ENCODE measurements around the gene FHIP2A.

Gene FHIP2A

GRCh38 chr10:114824391-114824790 lies 2.8 kb downstream of the FHIP2A start:
- DNase-seq (ENCODE audit: extremely low read depth, insufficient read length): no peak
- Histone ChIP-seq H3K27me3 (replicated peaks; ENCODE audit: control insufficient read depth, insufficient read depth, low read length) (no peaks in the 10 kb centered on the region), H3K4me3 (replicated peaks; ENCODE audit: low read depth, low read length) (no peak overlapping the region; the same call in 1 of the 2 replicates), H3K36me3 (ENCODE audit: control insufficient read depth, insufficient read depth, low read length) (no peaks in the 10 kb centered on the region)
- TF ChIP-seq CTCF (IDR thresholded peaks at IDR 0.05; ENCODE audit: insufficient read depth, low read length, poor library complexity, severe bottlenecking): no peak

GRCh38 chr10:114825513-114826253 lies 4.1 kb downstream of the FHIP2A start:
- no peak for TF ChIP-seq CTCF (IDR thresholded peaks at IDR 0.05; ENCODE audit: insufficient read depth, low read length, poor library complexity, severe bottlenecking)
- Histone ChIP-seq H3K27me3 (replicated peaks; ENCODE audit: control insufficient read depth, insufficient read depth, low read length) (no peaks in the 10 kb centered on the region), H3K4me3 (replicated peaks; ENCODE audit: low read depth, low read length) (peak overlapping the region; percentile 40), H3K36me3 (ENCODE audit: control insufficient read depth, insufficient read depth, low read length) (no peaks in the 10 kb centered on the region)
- peak; percentile 52 for DNase-seq (ENCODE audit: extremely low read depth, insufficient read length)

GRCh38 chr10:114829160-114829909 lies 7.8 kb downstream of the FHIP2A start:
- DNase-seq (ENCODE audit: extremely low read depth, insufficient read length): no peak
- Histone ChIP-seq H3K27me3 (replicated peaks; ENCODE audit: control insufficient read depth, insufficient read depth, low read length) (no peaks in the 10 kb centered on the region), H3K4me3 (replicated peaks; ENCODE audit: low read depth, low read length) (no peak overlapping the region), H3K36me3 (ENCODE audit: control insufficient read depth, insufficient read depth, low read length) (no peaks in the 10 kb centered on the region; the same call in 1 of the 2 replicates)
- TF ChIP-seq CTCF (IDR thresholded peaks at IDR 0.05; ENCODE audit: insufficient read depth, low read length, poor library complexity, severe bottlenecking): no peak

GRCh38 chr10:114831186-114831867 lies 9.7 kb downstream of the FHIP2A start:
- no peak for TF ChIP-seq CTCF (IDR thresholded peaks at IDR 0.05; ENCODE audit: insufficient read depth, low read length, poor library complexity, severe bottlenecking)
- Histone ChIP-seq H3K27me3 (replicated peaks; ENCODE audit: control insufficient read depth, insufficient read depth, low read length) (no peaks in the 10 kb centered on the region), H3K36me3 (ENCODE audit: control insufficient read depth, insufficient read depth, low read length) (no peaks in the 10 kb centered on the region; the same call in none of the 2 replicates), H3K4me3 (replicated peaks; ENCODE audit: low read depth, low read length) (no peak overlapping the region)
- no peak for DNase-seq (ENCODE audit: extremely low read depth, insufficient read length)

- no peak overlapping the region for H3K4me3 ChIP-seq (replicated peaks; ENCODE audit: low read depth, low read length)
- DNase-seq (ENCODE audit: extremely low read depth, insufficient read length): no peak
- peaks cover 4% of the 10 kb centered on the region for H3K36me3 ChIP-seq (ENCODE audit: control insufficient read depth, insufficient read depth, low read length)
- H3K27me3 ChIP-seq (replicated peaks; ENCODE audit: control insufficient read depth, insufficient read depth, low read length): no peaks in the 10 kb centered on the region
- TF ChIP-seq CTCF (IDR thresholded peaks at IDR 0.05; ENCODE audit: insufficient read depth, low read length, poor library complexity, severe bottlenecking): no peak
Measured at GRCh38 chr10:114837690-114838089, 16.1 kb downstream of the FHIP2A start.

Data from GM06990 (cell line).